OCI-LY3 (cell line): ENCODE results near the gene ELAVL4.

Source experiments
- EZH2phosphoT487 ChIP-seq: fragments of 200-600 bp; shearing (Covaris generic); IDR thresholded peaks from 2 replicates; pipeline ENCODE4 v1.6.1; 2018; ENCODE audit warnings: antibody characterized with exemption, mixed run types, low read depth
- TF ChIP-seq, protein P1 (sequence below): fragments of 200-600, 300-600 bp; sonication (generic); IDR thresholded peaks from 2 replicates; pipeline ENCODE4 v1.5.1; 2014; ENCODE audit warnings: antibody characterized with exemption, low read length, low read depth

DNA sequence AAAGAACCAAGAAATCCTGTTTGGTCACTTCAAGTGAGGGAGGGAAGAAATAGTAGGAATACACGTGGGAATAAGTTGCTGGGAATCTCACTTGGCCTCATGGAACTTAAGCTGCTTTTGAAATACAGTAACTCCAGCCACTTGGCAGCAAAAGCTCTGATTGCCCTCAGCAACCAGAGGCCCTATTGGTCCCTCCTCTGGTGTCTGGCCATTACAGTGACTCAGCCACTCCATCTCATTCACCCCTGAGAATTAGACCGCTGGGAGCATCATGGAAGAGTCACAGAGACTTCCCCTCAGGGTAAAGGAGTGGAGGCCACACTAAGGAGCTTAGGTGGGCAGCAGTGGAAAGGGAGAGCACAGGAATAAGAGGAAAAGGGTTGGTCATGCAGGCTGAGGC, 99.6 kb downstream of the ELAVL4 start:
- TF ChIP-seq, protein P1, sequence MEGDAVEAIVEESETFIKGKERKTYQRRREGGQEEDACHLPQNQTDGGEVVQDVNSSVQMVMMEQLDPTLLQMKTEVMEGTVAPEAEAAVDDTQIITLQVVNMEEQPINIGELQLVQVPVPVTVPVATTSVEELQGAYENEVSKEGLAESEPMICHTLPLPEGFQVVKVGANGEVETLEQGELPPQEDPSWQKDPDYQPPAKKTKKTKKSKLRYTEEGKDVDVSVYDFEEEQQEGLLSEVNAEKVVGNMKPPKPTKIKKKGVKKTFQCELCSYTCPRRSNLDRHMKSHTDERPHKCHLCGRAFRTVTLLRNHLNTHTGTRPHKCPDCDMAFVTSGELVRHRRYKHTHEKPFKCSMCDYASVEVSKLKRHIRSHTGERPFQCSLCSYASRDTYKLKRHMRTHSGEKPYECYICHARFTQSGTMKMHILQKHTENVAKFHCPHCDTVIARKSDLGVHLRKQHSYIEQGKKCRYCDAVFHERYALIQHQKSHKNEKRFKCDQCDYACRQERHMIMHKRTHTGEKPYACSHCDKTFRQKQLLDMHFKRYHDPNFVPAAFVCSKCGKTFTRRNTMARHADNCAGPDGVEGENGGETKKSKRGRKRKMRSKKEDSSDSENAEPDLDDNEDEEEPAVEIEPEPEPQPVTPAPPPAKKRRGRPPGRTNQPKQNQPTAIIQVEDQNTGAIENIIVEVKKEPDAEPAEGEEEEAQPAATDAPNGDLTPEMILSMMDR = no peak
- no peak for TF ChIP-seq EZH2phosphoT487
